ENCODE results near the gene OTUD6A. TPM values are rescaled to one million over a fixed set of nuclear protein-coding genes. Genes with fewer than 3 reads are reported as not detected.

OTUD6A gene
- polyA plus RNA-seq, 1 donor from 2014 or later = not detected

DNA sequence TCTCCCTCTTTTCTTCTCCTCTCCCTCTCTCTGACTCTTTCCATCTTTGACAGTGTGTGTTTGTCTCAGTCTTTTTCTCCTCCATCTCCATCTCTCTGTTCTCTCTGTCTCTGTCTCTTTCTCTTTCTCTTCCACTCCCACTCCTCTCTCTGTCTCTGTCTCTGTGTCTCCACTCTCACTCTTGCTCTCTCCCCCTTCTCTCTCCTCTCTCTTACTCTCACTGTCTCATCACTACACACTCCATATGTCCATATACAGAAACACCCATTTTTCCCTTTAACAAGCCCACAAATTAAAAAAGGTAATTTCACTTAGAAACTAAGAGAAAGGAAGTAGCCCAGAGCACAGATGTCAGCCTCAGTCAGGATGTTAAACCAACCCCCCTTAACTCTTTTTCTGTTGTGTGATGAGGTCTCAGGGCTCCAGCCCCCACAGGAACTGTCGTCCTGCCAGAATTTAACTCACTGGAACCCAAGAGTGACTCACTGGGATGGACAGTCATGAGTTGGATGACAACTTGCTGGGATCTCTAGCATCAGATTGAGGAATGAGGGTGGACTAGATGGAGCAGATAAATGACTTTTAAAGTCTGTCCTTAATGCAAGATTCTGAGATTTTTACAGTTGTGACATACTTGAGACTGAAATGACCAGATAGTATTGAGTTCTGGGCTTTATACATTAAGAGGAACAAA is 27.5 kb downstream of the OTUD6A start (continued):
- TF ChIP-seq, protein P1, sequence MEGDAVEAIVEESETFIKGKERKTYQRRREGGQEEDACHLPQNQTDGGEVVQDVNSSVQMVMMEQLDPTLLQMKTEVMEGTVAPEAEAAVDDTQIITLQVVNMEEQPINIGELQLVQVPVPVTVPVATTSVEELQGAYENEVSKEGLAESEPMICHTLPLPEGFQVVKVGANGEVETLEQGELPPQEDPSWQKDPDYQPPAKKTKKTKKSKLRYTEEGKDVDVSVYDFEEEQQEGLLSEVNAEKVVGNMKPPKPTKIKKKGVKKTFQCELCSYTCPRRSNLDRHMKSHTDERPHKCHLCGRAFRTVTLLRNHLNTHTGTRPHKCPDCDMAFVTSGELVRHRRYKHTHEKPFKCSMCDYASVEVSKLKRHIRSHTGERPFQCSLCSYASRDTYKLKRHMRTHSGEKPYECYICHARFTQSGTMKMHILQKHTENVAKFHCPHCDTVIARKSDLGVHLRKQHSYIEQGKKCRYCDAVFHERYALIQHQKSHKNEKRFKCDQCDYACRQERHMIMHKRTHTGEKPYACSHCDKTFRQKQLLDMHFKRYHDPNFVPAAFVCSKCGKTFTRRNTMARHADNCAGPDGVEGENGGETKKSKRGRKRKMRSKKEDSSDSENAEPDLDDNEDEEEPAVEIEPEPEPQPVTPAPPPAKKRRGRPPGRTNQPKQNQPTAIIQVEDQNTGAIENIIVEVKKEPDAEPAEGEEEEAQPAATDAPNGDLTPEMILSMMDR (IDR thresholded peaks at IDR 0.05; ENCODE audit: poor library complexity, severe bottlenecking) = no peak
- no peak for TF ChIP-seq POLR2AphosphoS5 (IDR thresholded peaks at IDR 0.05)

DNA sequence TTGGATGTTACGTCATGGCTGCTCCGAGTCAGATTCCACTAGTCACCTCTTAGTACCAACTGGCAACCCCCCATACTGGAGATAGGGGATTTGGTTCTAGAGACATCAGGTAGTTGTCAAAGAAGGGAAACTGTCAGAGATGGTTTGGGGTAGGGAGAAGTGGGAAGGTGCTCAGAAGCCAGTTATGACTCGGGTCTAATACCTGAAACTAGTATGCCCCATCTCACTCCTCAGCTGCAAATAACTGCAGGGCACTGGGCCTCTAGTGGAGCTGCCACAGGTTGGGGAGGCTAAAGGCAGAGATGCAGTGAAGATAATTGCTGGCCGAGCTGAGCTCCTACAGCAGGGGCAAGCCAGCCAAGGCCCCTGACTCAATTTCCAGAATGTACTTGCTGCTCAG is 30.0 kb downstream of the OTUD6A start:
- H2AFZ ChIP-seq (ENCODE audit: low read depth, low read length) = no peak overlapping the region
- TF ChIP-seq MXI1 (conservative IDR thresholded peaks at IDR 0.05; ENCODE audit: poor library complexity, severe bottlenecking) = no peak
- TF ChIP-seq RAD21 (conservative IDR thresholded peaks at IDR 0.05) = no peak
- no peak for TF ChIP-seq EP300 (conservative IDR thresholded peaks at IDR 0.05; ENCODE audit: poor library complexity, severe bottlenecking)
- TF ChIP-seq, protein P1 (IDR thresholded peaks at IDR 0.05; ENCODE audit: poor library complexity, severe bottlenecking) = no peak
- TF ChIP-seq, protein P2, sequence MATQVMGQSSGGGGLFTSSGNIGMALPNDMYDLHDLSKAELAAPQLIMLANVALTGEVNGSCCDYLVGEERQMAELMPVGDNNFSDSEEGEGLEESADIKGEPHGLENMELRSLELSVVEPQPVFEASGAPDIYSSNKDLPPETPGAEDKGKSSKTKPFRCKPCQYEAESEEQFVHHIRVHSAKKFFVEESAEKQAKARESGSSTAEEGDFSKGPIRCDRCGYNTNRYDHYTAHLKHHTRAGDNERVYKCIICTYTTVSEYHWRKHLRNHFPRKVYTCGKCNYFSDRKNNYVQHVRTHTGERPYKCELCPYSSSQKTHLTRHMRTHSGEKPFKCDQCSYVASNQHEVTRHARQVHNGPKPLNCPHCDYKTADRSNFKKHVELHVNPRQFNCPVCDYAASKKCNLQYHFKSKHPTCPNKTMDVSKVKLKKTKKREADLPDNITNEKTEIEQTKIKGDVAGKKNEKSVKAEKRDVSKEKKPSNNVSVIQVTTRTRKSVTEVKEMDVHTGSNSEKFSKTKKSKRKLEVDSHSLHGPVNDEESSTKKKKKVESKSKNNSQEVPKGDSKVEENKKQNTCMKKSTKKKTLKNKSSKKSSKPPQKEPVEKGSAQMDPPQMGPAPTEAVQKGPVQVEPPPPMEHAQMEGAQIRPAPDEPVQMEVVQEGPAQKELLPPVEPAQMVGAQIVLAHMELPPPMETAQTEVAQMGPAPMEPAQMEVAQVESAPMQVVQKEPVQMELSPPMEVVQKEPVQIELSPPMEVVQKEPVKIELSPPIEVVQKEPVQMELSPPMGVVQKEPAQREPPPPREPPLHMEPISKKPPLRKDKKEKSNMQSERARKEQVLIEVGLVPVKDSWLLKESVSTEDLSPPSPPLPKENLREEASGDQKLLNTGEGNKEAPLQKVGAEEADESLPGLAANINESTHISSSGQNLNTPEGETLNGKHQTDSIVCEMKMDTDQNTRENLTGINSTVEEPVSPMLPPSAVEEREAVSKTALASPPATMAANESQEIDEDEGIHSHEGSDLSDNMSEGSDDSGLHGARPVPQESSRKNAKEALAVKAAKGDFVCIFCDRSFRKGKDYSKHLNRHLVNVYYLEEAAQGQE (IDR thresholded peaks at IDR 0.05; ENCODE audit: borderline replicate concordance) = no peak
- no peak for TF ChIP-seq SMC3 (conservative IDR thresholded peaks at IDR 0.05; ENCODE audit: poor library complexity)
- no peaks in the 10 kb centered on the region for H3K36me3 ChIP-seq (ENCODE audit: insufficient read depth, low read length)
- no peaks in the 10 kb centered on the region for H3K27me3 ChIP-seq (ENCODE audit: insufficient read depth, low read depth, low read length)
- H3K27ac ChIP-seq (ENCODE audit: low read length) = no peak overlapping the region
- no peak overlapping the region for H3K4me2 ChIP-seq (ENCODE audit: low read length)
- H3K9me3 ChIP-seq (ENCODE audit: low read length) = no peaks in the 10 kb centered on the region
- H3F3A ChIP-seq (ENCODE audit: insufficient read depth, low read length, poor library complexity, severe bottlenecking) = no peaks in the 10 kb centered on the region
- H3K4me3 ChIP-seq (ENCODE audit: low read length) = no peak overlapping the region
- no peaks in the 10 kb centered on the region for H3K79me2 ChIP-seq (replicated peaks; ENCODE audit: insufficient read depth, low read length)
- no peak overlapping the region for H3K9ac ChIP-seq (ENCODE audit: low read length)
- no peaks in the 10 kb centered on the region for H3K9me2 ChIP-seq (ENCODE audit: insufficient read depth, low read length)
- H4K20me1 ChIP-seq (ENCODE audit: insufficient read depth) = no peaks in the 10 kb centered on the region

DNA sequence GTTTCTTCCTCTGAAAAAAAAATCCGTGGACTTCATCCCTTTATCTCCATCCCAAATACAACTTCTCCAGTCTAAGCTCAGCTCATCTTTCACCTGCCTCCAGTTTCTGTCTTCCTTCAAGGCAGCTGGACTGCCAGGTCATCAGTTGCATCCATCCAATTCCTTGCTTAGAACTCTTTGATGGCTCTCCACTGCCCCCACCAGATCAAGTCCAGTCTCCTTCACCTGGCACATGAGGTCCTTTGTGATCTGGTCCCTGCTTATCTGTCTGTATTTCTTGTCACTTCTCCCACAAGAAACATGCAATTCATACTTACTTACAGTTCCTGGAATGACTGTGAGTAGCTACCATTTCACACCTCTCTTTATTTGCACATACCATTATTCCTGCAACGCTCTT is 33.8 kb downstream of the OTUD6A start:
- Histone ChIP-seq H3F3A (ENCODE audit: insufficient read depth, low read length, poor library complexity, severe bottlenecking) (no peaks in the 10 kb centered on the region), H3K36me3 (ENCODE audit: insufficient read depth, low read length) (no peaks in the 10 kb centered on the region), H3K4me3 (ENCODE audit: low read length) (no peak overlapping the region), H3K9me2 (ENCODE audit: insufficient read depth, low read length) (no peaks in the 10 kb centered on the region), H3K27ac (ENCODE audit: low read length) (no peak overlapping the region), H3K9me3 (ENCODE audit: low read length) (no peaks in the 10 kb centered on the region), H3K79me2 (replicated peaks; ENCODE audit: insufficient read depth, low read length) (no peaks in the 10 kb centered on the region), H3K9ac (ENCODE audit: low read length) (no peak overlapping the region), H3K27me3 (ENCODE audit: insufficient read depth, low read depth, low read length) (no peaks in the 10 kb centered on the region), H4K20me1 (ENCODE audit: insufficient read depth) (no peaks in the 10 kb centered on the region), H3K4me2 (ENCODE audit: low read length) (no peak overlapping the region), H2AFZ (ENCODE audit: low read depth, low read length) (no peak overlapping the region)
- TF ChIP-seq EP300 (conservative IDR thresholded peaks at IDR 0.05; ENCODE audit: poor library complexity, severe bottlenecking) (no peak), POLR2AphosphoS5 (IDR thresholded peaks at IDR 0.05) (no peak), TAF1 (IDR thresholded peaks at IDR 0.05; ENCODE audit: low read depth) (no peak), EZH2 (IDR thresholded peaks at IDR 0.05; ENCODE audit: borderline replicate concordance, insufficient read depth, low read length, poor library complexity, severe bottlenecking) (no peak), RAD21 (conservative IDR thresholded peaks at IDR 0.05) (no peak), SMC3 (conservative IDR thresholded peaks at IDR 0.05; ENCODE audit: poor library complexity) (no peak)
- TF ChIP-seq, protein P1 (IDR thresholded peaks at IDR 0.05; ENCODE audit: poor library complexity, severe bottlenecking) = no peak
- TF ChIP-seq, protein P2 (IDR thresholded peaks at IDR 0.05; ENCODE audit: borderline replicate concordance) = no peak
